ENCODE data around the gene FCGR2B.

FCGR2B gene

DNA sequence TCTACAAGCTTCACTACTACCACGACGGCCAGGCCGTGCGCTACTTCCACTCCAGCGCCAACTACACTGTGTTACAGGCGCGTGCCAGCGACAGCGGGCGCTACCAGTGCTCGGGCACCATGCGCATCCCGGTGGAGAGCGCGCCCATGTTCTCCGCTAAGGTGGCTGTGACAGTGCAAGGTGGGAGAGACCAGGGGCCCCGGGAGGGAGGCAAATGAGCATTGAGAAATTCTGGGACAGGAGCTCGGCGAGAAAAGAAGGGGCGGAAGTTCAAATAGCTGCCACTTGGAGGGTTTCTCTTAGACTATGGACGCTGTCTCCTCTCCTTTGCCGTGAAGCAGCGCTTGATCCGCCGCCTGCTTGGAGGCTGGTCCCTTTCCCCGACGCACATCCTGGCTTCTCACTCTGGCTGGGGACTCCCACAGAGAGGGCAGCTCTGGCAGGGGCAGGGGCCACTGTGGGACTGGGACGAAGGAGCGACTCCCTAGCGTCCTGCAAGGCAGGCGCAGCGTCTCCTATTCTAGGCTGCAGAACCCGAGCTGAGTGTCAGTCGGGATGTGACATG is 63.0 kb downstream of the FCGR2B start:
- peaks cover 62% of the 10 kb centered on the region for H3K27me3 ChIP-seq (ENCODE audit: control insufficient read depth, insufficient read depth, low read length)
- H3K36me3 ChIP-seq (ENCODE audit: control insufficient read depth, insufficient read depth, low read length) = no peaks in the 10 kb centered on the region
- peak overlapping the region; percentile 82 for H3K9ac ChIP-seq (ENCODE audit: low read length)
- no peak overlapping the region for H3K27ac ChIP-seq (ENCODE audit: low read depth, low read length)
- H3K9me3 ChIP-seq (ENCODE audit: control insufficient read depth, insufficient read depth, low read depth, low read length) = no peaks in the 10 kb centered on the region
- peak overlapping the region; percentile 96 for H3K4me3 ChIP-seq (ENCODE audit: low read depth, low read length)
- H3K4me1 ChIP-seq (ENCODE audit: control insufficient read depth, insufficient read depth, low read length) = peaks cover 7% of the 10 kb centered on the region

- H3K9me3 ChIP-seq (ENCODE audit: control insufficient read depth, insufficient read depth, low read depth, low read length) = no peaks in the 10 kb centered on the region
- H3K9ac ChIP-seq (ENCODE audit: low read length) = peak overlapping the region; percentile 92
- peaks cover 7% of the 10 kb centered on the region for H3K4me1 ChIP-seq (ENCODE audit: control insufficient read depth, insufficient read depth, low read length)
- peaks cover 62% of the 10 kb centered on the region for H3K27me3 ChIP-seq (ENCODE audit: control insufficient read depth, insufficient read depth, low read length)
- no peak overlapping the region; the same call in 1 of the 2 replicates for H3K27ac ChIP-seq (ENCODE audit: low read depth, low read length)
- H3K4me3 ChIP-seq (ENCODE audit: low read depth, low read length) = peak overlapping the region; percentile 96
- no peaks in the 10 kb centered on the region for H3K36me3 ChIP-seq (ENCODE audit: control insufficient read depth, insufficient read depth, low read length)
Observed at GRCh38 chr1:161726473-161727255, 63.7 kb downstream of the FCGR2B start.

DNA sequence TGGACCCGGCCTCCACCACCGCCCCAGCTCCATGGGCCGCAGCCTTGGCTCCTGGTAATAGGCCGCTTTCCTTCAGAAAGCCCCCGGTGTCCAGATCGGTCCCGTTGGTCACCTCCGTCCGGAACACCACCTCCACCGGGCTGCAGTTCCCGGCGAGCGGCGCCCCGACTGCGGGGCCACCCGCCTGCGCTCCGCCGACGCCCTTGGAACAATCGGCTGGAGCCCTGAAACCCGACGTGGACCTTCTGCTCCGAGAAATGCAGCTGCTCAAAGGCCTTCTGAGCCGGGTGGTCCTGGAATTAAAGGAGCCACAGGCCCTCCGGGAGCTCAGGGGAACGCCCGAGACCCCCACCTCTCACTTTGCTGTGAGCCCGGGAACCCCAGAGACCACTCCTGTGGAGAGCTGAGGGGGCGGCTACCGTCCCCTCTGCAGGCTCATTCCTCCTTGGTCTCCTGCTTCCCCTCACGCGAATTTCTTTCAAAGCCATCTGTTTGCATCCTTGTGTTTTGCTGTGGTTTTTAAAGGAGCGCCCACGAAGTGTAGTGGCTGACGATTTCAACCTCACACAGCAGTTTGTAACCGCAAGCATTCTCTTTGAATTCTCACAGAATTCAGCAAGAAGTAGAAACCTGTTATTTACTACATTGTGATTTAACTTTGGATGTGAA is 64.4 kb downstream of the FCGR2B start:
- Histone ChIP-seq H3K27me3 (ENCODE audit: control insufficient read depth, insufficient read depth, low read length) (peaks cover 57% of the 10 kb centered on the region), H3K27ac (ENCODE audit: low read depth, low read length) (peak overlapping the region; percentile 76)

More for the DNA sequence above, 64.4 kb downstream of the FCGR2B start:
- Histone ChIP-seq H3K9ac (ENCODE audit: low read length) (peak overlapping the region; percentile 92), H3K36me3 (ENCODE audit: control insufficient read depth, insufficient read depth, low read length) (no peaks in the 10 kb centered on the region), H3K9me3 (ENCODE audit: control insufficient read depth, insufficient read depth, low read depth, low read length) (no peaks in the 10 kb centered on the region), H3K4me1 (ENCODE audit: control insufficient read depth, insufficient read depth, low read length) (peaks cover 7% of the 10 kb centered on the region), H3K4me3 (ENCODE audit: low read depth, low read length) (peak overlapping the region; percentile 96)
